ENCODE data around the gene SF3A1.
A peak's percentile ranks its signal among the peaks of the same experiment; 100 is the strongest.

SF3A1 gene

DNA sequence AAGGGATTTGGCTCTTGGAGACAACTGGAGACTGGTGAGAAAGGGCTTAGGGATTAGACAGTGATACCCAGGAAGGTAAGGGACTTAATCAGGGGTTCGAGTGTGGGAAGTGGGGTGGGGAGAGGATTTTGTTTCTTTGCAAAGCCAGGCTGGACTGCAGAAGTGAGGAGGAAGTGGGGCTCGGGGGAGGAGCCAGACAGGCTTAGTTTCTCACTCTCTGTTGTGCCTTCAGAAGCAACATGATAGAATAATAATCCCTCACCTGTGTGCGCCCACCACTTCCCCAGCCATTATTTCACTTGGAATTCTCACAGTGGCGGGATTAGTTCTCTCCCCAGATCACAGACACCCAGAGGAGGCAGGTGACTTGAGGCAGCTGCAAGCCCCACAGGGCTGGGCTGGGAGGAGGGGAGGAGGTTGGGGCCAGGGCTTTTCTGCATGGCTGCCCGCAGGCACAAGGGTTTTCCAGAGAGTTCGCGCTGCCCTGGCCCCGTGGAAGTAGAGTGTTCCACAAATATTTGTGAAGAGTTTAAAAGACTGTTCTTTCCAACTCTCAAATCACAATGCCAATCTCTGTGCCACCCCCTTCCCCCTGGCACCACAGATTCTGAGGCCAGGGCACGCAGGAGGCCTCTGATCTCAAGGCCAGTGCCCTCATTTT, 36.1 kb upstream of the SF3A1 start:
- TF ChIP-seq, protein P1, sequence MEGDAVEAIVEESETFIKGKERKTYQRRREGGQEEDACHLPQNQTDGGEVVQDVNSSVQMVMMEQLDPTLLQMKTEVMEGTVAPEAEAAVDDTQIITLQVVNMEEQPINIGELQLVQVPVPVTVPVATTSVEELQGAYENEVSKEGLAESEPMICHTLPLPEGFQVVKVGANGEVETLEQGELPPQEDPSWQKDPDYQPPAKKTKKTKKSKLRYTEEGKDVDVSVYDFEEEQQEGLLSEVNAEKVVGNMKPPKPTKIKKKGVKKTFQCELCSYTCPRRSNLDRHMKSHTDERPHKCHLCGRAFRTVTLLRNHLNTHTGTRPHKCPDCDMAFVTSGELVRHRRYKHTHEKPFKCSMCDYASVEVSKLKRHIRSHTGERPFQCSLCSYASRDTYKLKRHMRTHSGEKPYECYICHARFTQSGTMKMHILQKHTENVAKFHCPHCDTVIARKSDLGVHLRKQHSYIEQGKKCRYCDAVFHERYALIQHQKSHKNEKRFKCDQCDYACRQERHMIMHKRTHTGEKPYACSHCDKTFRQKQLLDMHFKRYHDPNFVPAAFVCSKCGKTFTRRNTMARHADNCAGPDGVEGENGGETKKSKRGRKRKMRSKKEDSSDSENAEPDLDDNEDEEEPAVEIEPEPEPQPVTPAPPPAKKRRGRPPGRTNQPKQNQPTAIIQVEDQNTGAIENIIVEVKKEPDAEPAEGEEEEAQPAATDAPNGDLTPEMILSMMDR (IDR thresholded peaks at IDR 0.05): no peak
- TF ChIP-seq ZFX (IDR thresholded peaks at IDR 0.05; ENCODE audit: borderline replicate concordance): no peak
- no peak overlapping the region for H3K27ac ChIP-seq

DNA sequence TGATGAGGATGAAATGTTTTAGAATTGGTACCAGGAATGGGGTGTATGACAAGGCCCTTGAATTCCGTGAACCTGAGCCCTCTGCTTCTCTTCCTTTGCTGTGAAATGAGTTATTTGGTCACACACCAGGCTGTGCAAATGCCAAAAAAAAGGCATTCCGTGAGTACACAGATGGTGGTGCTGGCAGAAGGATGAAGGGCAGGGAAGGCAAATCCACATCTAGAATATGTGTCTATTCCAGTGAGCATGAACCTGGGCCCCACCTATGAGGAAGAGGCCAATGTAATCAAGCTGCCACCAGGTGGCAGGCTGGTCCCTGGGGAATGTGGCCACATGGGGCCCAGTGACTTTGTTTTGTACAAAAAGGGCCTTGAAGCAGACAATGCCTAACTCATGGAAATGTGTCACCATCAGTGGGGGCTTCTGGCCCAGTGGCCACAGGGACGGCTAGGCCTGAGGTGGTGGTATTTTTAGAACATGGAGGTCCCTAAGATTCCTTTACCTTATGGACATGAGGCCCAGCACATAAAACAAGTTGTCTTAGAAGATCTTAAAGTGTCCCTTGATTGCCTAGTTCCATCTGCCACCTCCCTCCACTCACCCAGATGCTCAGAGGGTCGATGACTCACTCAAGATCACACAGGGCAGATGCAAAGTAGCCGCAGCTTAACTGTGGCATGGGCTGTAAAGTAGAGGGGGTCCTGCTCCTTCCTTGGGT, 34.4 kb upstream of the SF3A1 start:
- no peak for TF ChIP-seq ZFX (IDR thresholded peaks at IDR 0.05; ENCODE audit: borderline replicate concordance)
- TF ChIP-seq, protein P1 (IDR thresholded peaks at IDR 0.05): peak; percentile 93
- H3K27ac ChIP-seq: no peak overlapping the region

DNA sequence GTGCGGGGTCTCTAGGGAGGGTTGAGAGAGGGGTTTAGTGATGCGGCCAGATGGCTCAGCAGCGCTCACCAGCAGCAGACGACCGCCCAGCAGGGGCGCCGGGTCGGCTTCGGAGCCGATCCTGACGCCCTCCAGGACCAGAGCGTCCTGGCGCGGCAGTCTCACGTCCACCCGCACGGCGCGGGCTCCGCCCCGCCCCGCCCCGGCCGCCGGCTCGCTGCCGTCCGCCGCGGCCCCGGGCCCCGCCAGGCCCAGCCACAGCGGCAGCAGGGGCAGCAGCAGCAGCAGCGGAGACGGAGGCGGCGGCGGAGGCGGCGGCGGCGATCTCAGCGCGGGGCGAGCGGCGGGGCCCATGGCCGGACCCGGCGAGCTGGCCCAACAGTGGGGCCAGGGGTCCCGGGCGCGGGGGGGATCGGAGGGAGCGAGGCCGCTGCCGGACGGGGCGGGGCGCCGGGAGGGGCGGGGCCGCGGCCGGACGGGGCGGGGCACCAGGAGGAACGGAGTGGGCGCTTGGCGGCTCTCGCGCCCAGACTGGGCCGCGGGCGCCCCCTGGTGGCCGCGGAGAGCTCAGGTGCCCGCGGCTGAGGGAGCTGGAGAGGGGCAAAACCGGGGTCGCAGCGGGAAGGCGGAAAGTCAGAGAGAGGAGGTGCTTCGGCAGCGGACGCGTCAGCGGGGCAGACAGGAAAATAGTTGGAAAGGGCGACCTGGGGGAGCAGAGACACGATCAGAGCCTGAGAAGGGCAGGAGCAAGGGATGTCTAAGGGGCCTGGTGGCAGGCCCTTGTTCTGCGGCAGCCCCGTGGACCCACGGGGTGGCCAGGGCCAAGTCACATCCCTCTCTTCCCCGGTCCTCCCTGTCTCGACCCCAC, 30.5 kb upstream of the SF3A1 start, which contains the start of gene RNF215:
TSS of gene RNF215 (minus strand) at position 452 of the 868 bp plus-strand sequence. CDS start at position 354, 98 bp downstream.
- TF ChIP-seq, protein P1 (IDR thresholded peaks at IDR 0.05): peak; percentile 98
- TF ChIP-seq ZFX (IDR thresholded peaks at IDR 0.05; ENCODE audit: borderline replicate concordance): no peak
- peak within 1 kb of the TSS; percentile 56 for H3K27ac ChIP-seq

DNA sequence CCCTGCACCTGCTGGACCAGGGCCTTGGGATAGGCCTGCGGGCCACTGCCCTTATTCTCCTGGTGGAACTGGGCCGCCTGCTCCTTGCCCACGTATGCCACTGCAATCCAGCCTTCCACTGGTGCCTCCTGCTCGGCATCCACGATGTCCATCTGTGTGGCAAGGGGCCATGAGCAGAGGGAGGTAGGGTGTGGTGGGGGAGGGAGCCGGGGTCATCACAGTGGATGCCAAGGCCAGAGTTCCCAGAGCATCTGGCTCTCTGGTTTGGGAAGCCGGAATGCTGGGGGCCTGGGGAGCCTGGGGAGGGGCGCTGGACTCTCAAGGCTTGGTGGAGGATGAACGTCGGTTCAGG, 29.9 kb upstream of the SF3A1 start:
- H3K27ac ChIP-seq: peak overlapping the region; percentile 56
- no peak for TF ChIP-seq ZFX (IDR thresholded peaks at IDR 0.05; ENCODE audit: borderline replicate concordance)
- TF ChIP-seq, protein P1 (IDR thresholded peaks at IDR 0.05): no peak

DNA sequence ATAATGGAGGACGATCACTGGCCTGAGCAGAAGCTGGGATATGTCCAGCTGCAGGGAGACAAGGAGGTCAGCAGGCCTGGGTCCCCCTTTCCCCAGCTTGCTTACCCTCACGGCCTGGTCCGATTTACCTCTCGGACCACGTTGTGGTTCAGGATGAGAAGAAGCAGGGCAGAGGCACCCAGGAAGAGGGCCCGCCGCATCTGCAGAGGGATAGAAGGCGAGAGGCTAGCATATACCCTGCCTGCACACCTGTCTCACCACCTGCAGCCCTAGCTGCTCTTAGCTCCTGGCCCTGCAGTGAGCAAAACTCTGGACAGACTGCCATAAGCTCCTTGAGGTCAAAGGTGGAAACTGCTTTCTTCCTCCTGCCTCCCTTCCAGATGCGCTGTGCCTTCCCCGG, 29.2 kb upstream of the SF3A1 start:
- no peak overlapping the region for H3K27ac ChIP-seq
- TF ChIP-seq, protein P1 (IDR thresholded peaks at IDR 0.05): no peak
- no peak for TF ChIP-seq ZFX (IDR thresholded peaks at IDR 0.05; ENCODE audit: borderline replicate concordance)

DNA sequence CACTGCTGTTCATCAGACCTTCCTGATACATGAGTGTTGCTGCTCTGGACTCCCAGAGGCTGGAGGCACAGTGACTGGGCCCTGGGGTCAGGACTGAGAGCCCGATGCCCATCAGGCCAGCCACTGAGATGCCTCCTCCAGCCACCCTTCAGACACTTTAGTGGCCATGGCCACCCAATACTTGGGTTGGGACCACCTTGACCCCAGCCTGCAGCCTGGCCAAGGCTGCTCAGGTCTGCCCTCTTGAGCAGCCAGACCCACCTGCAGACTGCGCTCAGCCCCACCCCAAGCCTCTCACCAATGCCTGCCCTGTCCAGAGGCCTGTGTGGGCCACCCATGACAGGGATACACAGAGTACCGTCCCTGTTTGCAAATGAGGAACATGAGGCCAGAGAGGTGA, 26.4 kb upstream of the SF3A1 start:
- no peak overlapping the region for H3K27ac ChIP-seq
- TF ChIP-seq, protein P1 (IDR thresholded peaks at IDR 0.05): no peak
- TF ChIP-seq ZFX (IDR thresholded peaks at IDR 0.05; ENCODE audit: borderline replicate concordance): no peak

All from 22Rv1 (cell line).